OCI-LY1 (cell line): ENCODE data around the gene POLK.

Experiments
- H2AFZ ChIP-seq: fragments of 200-600 bp; sonication (generic), shearing (Covaris generic); 2 replicates; pipeline ENCODE4 v1.6.0; 2014; ENCODE audit warnings: antibody characterized with exemption, mild to moderate bottlenecking, low read length
- H3F3A ChIP-seq: fragments of 200-600 bp; sonication (generic), shearing (Covaris generic); 2 replicates; pipeline ENCODE4 v1.6.0; 2014; ENCODE audit warnings: mild to moderate bottlenecking, antibody characterized with exemption, low read length, moderate library complexity; ENCODE audit not compliant: insufficient read depth
- H3K27ac ChIP-seq: fragments of 200-600 bp; sonication (generic); 2 replicates; pipeline ENCODE4 v1.5.1; 2014; ENCODE audit warnings: low read length, mixed run types, mild to moderate bottlenecking, low read depth; ENCODE audit not compliant: poor library complexity, severe bottlenecking
- H3K27me3 ChIP-seq: fragments of 200-600 bp; sonication (generic); 2 replicates; pipeline ENCODE4 v1.6.0; 2014; ENCODE audit warnings: antibody characterized with exemption, mild to moderate bottlenecking, low read length, moderate library complexity; ENCODE audit not compliant: insufficient read depth
- H3K36me3 ChIP-seq: fragments of 200-600 bp; sonication (generic); 2 replicates; pipeline ENCODE4 v1.6.1; 2014; ENCODE audit warnings: mild to moderate bottlenecking, antibody characterized with exemption, low read length, moderate library complexity, mixed read lengths; ENCODE audit not compliant: insufficient read depth
- H3K4me1 ChIP-seq: fragments of 200-600 bp; sonication (generic); 2 replicates; pipeline ENCODE4 v1.5.1; 2014; ENCODE audit warnings: mild to moderate bottlenecking, low read length, moderate library complexity; ENCODE audit not compliant: insufficient read depth, severe bottlenecking
- H3K4me2 ChIP-seq: fragments of 200-600 bp; sonication (generic), shearing (Covaris generic); 2 replicates; pipeline ENCODE4 v1.6.1; 2014; ENCODE audit warnings: low read length
- H3K4me3 ChIP-seq: fragments of 200-600 bp; sonication (generic); 2 replicates; pipeline ENCODE4 v1.5.1; 2014; ENCODE audit warnings: low read length, low read depth, mild to moderate bottlenecking, mixed read lengths; ENCODE audit not compliant: poor library complexity, severe bottlenecking
- H3K79me2 ChIP-seq: fragments of 200-600 bp; shearing (Covaris generic); 2 replicates; pipeline ENCODE4 v1.6.1; 2016; ENCODE audit warnings: mixed run types, low read length, mixed read lengths; ENCODE audit not compliant: insufficient read depth
- H3K9ac ChIP-seq: fragments of 200-600 bp; sonication (generic), shearing (Covaris generic); 2 replicates; pipeline ENCODE4 v1.6.1; 2014; ENCODE audit warnings: mild to moderate bottlenecking, low read length, mixed read lengths
- H3K9me2 ChIP-seq: fragments of 200-600 bp; sonication (generic), shearing (Covaris generic); 2 replicates; pipeline ENCODE4 v1.6.1; 2014; ENCODE audit warnings: low read depth, mild to moderate bottlenecking, low read length, mixed read lengths
- H3K9me3 ChIP-seq: fragments of 200-600 bp; shearing (Covaris generic); 2 replicates; pipeline ENCODE4 v1.6.1; 2014; ENCODE audit warnings: low read length, mixed read lengths
- H4K20me1 ChIP-seq: fragments of 200-600 bp; sonication (generic), shearing (Covaris generic); 2 replicates; pipeline ENCODE4 v1.6.0; 2016; ENCODE audit warnings: mild to moderate bottlenecking, low read length; ENCODE audit not compliant: insufficient read depth
- EZH2 ChIP-seq: fragments of 200-600 bp; sonication (generic), shearing (Covaris generic); IDR thresholded peaks from 2 replicates; pipeline ENCODE4 v1.8.0; 2017; ENCODE audit warnings: borderline replicate concordance, mixed run types, mild to moderate bottlenecking, antibody characterized with exemption, low read length, moderate library complexity, mixed read lengths
- TF ChIP-seq, protein P1 (sequence below): fragments of 200-600 bp; sonication (generic), shearing (Covaris generic); IDR thresholded peaks from 2 replicates; pipeline ENCODE4 v1.5.1; 2017; ENCODE audit warnings: mild to moderate bottlenecking, antibody characterized with exemption, low read length, moderate library complexity, mixed read lengths

Gene POLK

DNA sequence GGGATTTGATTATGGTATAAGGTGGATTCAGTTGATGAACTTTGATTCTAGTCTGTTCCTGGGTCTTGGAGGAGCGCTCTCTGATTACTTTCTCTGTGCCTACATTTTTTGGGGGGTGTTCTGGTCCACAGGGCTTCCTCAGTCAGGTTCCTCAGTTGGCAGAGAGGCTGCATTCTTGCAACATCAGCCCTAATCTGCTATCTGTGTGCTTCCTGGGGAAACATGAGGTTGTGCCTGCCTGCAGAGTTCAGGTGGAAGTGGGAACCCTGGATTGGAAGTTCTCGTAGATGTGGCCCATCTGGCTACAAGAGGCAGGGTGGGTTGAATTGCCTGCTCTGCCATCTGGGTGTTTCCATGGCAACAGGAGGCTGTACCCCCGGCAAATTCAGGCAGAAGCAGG, 24.5 kb downstream of the POLK start:
- Histone ChIP-seq H3K4me2 (no peak overlapping the region), H3F3A (no peaks in the 10 kb centered on the region), H3K27me3 (no peaks in the 10 kb centered on the region), H3K79me2 (no peaks in the 10 kb centered on the region; the same call in 1 of the 2 replicates), H3K27ac (no peak overlapping the region), H3K9ac (no peak overlapping the region), H2AFZ (no peak overlapping the region), H3K9me2 (no peaks in the 10 kb centered on the region), H4K20me1 (no peaks in the 10 kb centered on the region), H3K36me3 (no peaks in the 10 kb centered on the region), H3K4me1 (no peaks in the 10 kb centered on the region), H3K9me3 (0 out of 2 replicates have a peak, but pooled peaks cover 2% of the 10 kb centered on the region), H3K4me3 (no peak overlapping the region)
- TF ChIP-seq, protein P1, sequence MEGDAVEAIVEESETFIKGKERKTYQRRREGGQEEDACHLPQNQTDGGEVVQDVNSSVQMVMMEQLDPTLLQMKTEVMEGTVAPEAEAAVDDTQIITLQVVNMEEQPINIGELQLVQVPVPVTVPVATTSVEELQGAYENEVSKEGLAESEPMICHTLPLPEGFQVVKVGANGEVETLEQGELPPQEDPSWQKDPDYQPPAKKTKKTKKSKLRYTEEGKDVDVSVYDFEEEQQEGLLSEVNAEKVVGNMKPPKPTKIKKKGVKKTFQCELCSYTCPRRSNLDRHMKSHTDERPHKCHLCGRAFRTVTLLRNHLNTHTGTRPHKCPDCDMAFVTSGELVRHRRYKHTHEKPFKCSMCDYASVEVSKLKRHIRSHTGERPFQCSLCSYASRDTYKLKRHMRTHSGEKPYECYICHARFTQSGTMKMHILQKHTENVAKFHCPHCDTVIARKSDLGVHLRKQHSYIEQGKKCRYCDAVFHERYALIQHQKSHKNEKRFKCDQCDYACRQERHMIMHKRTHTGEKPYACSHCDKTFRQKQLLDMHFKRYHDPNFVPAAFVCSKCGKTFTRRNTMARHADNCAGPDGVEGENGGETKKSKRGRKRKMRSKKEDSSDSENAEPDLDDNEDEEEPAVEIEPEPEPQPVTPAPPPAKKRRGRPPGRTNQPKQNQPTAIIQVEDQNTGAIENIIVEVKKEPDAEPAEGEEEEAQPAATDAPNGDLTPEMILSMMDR: no peak
- no peak for TF ChIP-seq EZH2

DNA sequence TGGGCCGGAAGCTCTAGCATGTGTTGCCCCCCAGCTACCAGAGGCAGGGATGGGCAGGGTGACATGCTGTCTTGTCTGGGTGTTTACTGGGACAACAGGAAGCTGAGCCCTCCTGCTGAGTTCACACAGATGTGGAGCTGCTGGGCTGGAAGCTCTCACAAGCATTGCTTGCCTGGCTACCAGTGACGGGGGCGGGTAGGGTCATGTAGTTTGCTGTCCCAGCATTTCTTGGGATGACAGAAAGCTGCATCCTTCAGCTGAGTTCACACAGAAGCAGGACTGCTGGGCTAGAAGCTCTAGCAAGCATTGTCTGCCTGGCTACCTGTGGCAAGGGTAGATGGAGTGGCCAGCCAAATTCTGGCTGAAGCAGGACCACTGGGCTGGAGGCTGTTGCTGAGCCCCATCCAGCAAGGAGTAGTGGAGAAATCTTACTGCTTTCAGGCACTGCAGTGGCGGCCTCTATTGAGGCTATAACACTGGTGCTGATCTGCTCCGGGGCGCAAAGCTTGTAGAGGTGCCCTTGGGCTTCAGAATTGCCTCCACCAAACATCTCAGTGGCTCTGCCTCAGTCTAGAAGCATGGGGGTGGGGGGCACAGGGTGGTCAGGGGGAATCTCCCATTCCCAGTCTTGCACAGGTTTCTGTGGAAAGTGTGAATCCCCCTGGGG, 25.1 kb downstream of the POLK start:
- Histone ChIP-seq H3K9me2 (no peaks in the 10 kb centered on the region), H3K79me2 (peaks cover 5% of the 10 kb centered on the region), H3K9ac (no peak overlapping the region), H3K4me3 (no peak overlapping the region), H4K20me1 (no peaks in the 10 kb centered on the region), H2AFZ (no peak overlapping the region), H3K4me1 (no peaks in the 10 kb centered on the region), H3K4me2 (no peak overlapping the region), H3F3A (no peaks in the 10 kb centered on the region), H3K9me3 (0 out of 2 replicates have a peak, but pooled peaks cover 2% of the 10 kb centered on the region), H3K27ac (no peak overlapping the region), H3K36me3 (no peaks in the 10 kb centered on the region), H3K27me3 (no peaks in the 10 kb centered on the region)
- TF ChIP-seq, protein P1: no peak
- no peak for TF ChIP-seq EZH2

DNA sequence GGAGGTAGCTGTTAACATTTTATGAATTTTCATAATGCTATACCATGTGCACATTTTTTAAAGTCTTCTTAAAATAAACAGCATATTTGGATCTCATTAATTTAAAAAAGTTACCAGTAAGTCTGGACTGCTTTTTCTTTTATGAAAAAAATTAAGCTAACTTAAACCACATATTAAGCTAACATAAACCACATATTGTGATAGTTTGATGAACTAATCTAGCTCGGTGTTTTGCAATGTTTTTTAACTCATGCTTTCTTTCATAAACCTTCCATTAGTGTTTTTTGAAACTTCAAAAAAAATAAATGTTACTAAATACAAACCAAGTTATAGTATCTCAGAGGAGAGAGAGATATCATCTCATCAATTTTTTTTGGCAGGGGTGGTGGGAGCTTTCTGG, 26.5 kb downstream of the POLK start:
- Histone ChIP-seq H3K4me3 (no peak overlapping the region), H3F3A (no peaks in the 10 kb centered on the region), H3K9me2 (no peaks in the 10 kb centered on the region), H3K27ac (no peak overlapping the region), H3K36me3 (no peaks in the 10 kb centered on the region), H3K79me2 (peaks cover 5% of the 10 kb centered on the region), H3K27me3 (no peaks in the 10 kb centered on the region), H2AFZ (no peak overlapping the region), H3K9me3 (no peaks in the 10 kb centered on the region), H3K4me1 (no peaks in the 10 kb centered on the region), H3K9ac (no peak overlapping the region), H4K20me1 (no peaks in the 10 kb centered on the region), H3K4me2 (no peak overlapping the region)
- TF ChIP-seq, protein P1: no peak
- no peak for TF ChIP-seq EZH2
